Stomach (tissue), 4 donors: ENCODE measurements around the gene RAD52.

Experiments used
- EP300 ChIP-seq: sonication (generic); formaldehyde crosslinking; IDR thresholded peaks from one replicate; pipeline ENCODE4 v1.6.1; 2017; ENCODE audit warnings: antibody characterized with exemption
- POLR2A ChIP-seq, 4 donors: fragments of 450-650 bp; IDR thresholded peaks; one replicate each; pipeline ENCODE4 v1.6.1; 2016; ENCODE audit warnings: antibody characterized with exemption in 4 of 4, control low read depth in 2 of 4, mild to moderate bottlenecking in 1 of 4, moderate library complexity in 1 of 4
- POLR2AphosphoS5 ChIP-seq, 3 donors: sonication (generic); formaldehyde crosslinking; IDR thresholded peaks; one replicate each; pipeline ENCODE4 v1.6.1; 2016; ENCODE audit warnings: antibody characterized with exemption in 3 of 3
- TF ChIP-seq, protein P1 (sequence below), 7 experiments: fragments of 450-650 bp in 4 of 7; fragments of 200-600 bp in 3 of 7; sonication (generic) in 3 of 7; IDR thresholded peaks; one replicate each; pipeline ENCODE4 v1.5.1; 2016 to 2019; ENCODE audit warnings: antibody characterized with exemption in 7 of 7, control low read depth in 2 of 7, mild to moderate bottlenecking in 1 of 7

- TF ChIP-seq POLR2A (IDR thresholded peaks at IDR 0.05) (no peak), EP300 (no peak), POLR2AphosphoS5 (IDR thresholded peaks at IDR 0.05) (no peak)
- TF ChIP-seq, protein P1, sequence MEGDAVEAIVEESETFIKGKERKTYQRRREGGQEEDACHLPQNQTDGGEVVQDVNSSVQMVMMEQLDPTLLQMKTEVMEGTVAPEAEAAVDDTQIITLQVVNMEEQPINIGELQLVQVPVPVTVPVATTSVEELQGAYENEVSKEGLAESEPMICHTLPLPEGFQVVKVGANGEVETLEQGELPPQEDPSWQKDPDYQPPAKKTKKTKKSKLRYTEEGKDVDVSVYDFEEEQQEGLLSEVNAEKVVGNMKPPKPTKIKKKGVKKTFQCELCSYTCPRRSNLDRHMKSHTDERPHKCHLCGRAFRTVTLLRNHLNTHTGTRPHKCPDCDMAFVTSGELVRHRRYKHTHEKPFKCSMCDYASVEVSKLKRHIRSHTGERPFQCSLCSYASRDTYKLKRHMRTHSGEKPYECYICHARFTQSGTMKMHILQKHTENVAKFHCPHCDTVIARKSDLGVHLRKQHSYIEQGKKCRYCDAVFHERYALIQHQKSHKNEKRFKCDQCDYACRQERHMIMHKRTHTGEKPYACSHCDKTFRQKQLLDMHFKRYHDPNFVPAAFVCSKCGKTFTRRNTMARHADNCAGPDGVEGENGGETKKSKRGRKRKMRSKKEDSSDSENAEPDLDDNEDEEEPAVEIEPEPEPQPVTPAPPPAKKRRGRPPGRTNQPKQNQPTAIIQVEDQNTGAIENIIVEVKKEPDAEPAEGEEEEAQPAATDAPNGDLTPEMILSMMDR (IDR thresholded peaks at IDR 0.05): no peak
These were observed 1.3 kb downstream of the RAD52 start for GRCh38 chr12:948238-948637.
